DOHH2 (cell line): ENCODE measurements around the gene DDX4.

ENCODE experiments used
- H3F3A ChIP-seq: fragments of 200-600 bp; sonication (generic), shearing (Covaris generic); 2 replicates; pipeline ENCODE4 v1.6.0; 2016; ENCODE audit warnings: antibody characterized with exemption, mild to moderate bottlenecking; ENCODE audit not compliant: control insufficient read depth, insufficient read depth
- H3K27ac ChIP-seq: fragments of 200-600 bp; sonication (generic); 2 replicates; pipeline ENCODE4 v1.5.1; 2014; ENCODE audit warnings: low read depth, mild to moderate bottlenecking, low read length, moderate library complexity
- H3K27me3 ChIP-seq: fragments of 200-600 bp; sonication (generic); 2 replicates; pipeline ENCODE4 v1.6.1; 2014; ENCODE audit warnings: mild to moderate bottlenecking, low read length, mixed read lengths; ENCODE audit not compliant: control insufficient read depth
- H3K36me3 ChIP-seq: fragments of 200-600 bp; sonication (generic); 2 replicates; pipeline ENCODE4 v1.6.1; 2014; ENCODE audit warnings: mild to moderate bottlenecking, low read length, moderate library complexity, mixed read lengths; ENCODE audit not compliant: control insufficient read depth
- H3K4me1 ChIP-seq: fragments of 200-600 bp; sonication (generic); 2 replicates; pipeline ENCODE4 v1.6.1; 2014; ENCODE audit warnings: mild to moderate bottlenecking, low read length, mixed read lengths; ENCODE audit not compliant: control insufficient read depth
- H3K4me2 ChIP-seq: fragments of 200-600 bp; sonication (generic); 2 replicates; pipeline ENCODE4 v1.6.0; 2014; ENCODE audit warnings: mild to moderate bottlenecking, low read length, moderate library complexity
- H3K4me3 ChIP-seq: fragments of 200-600 bp; sonication (generic); 2 replicates; pipeline ENCODE4 v1.5.1; 2014; ENCODE audit warnings: mild to moderate bottlenecking, low read length, mixed read lengths
- H3K79me2 ChIP-seq: fragments of 200-600 bp; sonication (generic); 2 replicates; pipeline ENCODE4 v1.6.1; 2014; ENCODE audit warnings: mild to moderate bottlenecking, low read length, mixed read lengths; ENCODE audit not compliant: control insufficient read depth
- H3K9me2 ChIP-seq: fragments of 200-600 bp; sonication (generic); replicated peaks from 2 replicates; pipeline ENCODE4 v1.6.1; 2014; ENCODE audit warnings: mild to moderate bottlenecking, low read length, mixed read lengths; ENCODE audit not compliant: control insufficient read depth
- H3K9me3 ChIP-seq: fragments of 200-600 bp; sonication (generic); 2 replicates; pipeline ENCODE4 v1.6.1; 2014; ENCODE audit warnings: antibody characterized with exemption, low read length, mixed read lengths; ENCODE audit not compliant: control insufficient read depth, insufficient read depth
- H4K20me1 ChIP-seq: fragments of 200-600 bp; sonication (generic); 2 replicates; pipeline ENCODE4 v1.6.0; 2014; ENCODE audit warnings: low read depth, mild to moderate bottlenecking, antibody characterized with exemption, low read length, moderate library complexity; ENCODE audit not compliant: control insufficient read depth, insufficient read depth
- CTCF ChIP-seq: fragments of 200-600 bp; sonication (generic); IDR thresholded peaks from one replicate; pipeline ENCODE4 v1.5.1; 2014; ENCODE audit warnings: antibody characterized with exemption, mild to moderate bottlenecking, low read depth, low read length; ENCODE audit not compliant: poor library complexity, severe bottlenecking
- EZH2phosphoT487 ChIP-seq: fragments of 200-600 bp; sonication (generic); IDR thresholded peaks from 2 replicates; pipeline ENCODE4 v1.6.1; 2017; ENCODE audit warnings: borderline replicate concordance, mild to moderate bottlenecking, antibody characterized with exemption, low read length, moderate library complexity, mixed read lengths

Gene DDX4

DNA sequence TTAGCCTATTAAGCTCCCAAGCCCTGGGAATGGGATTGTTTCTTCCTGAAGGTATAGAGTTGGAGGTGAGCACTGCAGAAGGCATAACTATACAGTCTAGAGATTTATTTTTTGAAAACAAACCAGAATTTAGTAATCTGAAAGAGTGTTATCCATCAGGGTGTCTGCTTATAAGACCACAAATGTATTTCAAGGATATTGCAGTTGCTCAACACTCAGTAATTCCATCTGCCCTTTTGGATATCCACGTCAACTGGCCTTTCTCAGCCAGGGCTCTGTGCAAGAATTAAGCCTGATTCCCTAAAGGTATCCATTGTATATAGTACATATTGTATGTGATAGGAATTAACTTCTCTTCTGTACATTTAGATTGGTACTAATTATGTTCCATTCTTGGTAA, 98.3 kb downstream of the DDX4 start:
- H3K27me3 ChIP-seq: no peaks in the 10 kb centered on the region
- H3K4me3 ChIP-seq: no peak overlapping the region
- no peaks in the 10 kb centered on the region for H3K4me1 ChIP-seq
- H3K36me3 ChIP-seq: no peaks in the 10 kb centered on the region
- TF ChIP-seq CTCF (no peak), EZH2phosphoT487 (no peak)
- no peaks in the 10 kb centered on the region for H3K79me2 ChIP-seq
- H3K9me2 ChIP-seq: no peaks in the 10 kb centered on the region
- H3K9me3 ChIP-seq: no peaks in the 10 kb centered on the region
- H3K27ac ChIP-seq: no peak overlapping the region
- no peaks in the 10 kb centered on the region for H4K20me1 ChIP-seq
- H3K4me2 ChIP-seq: no peak overlapping the region
- H3F3A ChIP-seq: no peaks in the 10 kb centered on the region

GRCh38 chr5:55841976-55842375, 104.1 kb downstream of the DDX4 start:
- Histone ChIP-seq H3K9me2 (no peaks in the 10 kb centered on the region), H4K20me1 (no peaks in the 10 kb centered on the region)
- no peak for TF ChIP-seq EZH2phosphoT487
- no peak for TF ChIP-seq CTCF

DNA sequence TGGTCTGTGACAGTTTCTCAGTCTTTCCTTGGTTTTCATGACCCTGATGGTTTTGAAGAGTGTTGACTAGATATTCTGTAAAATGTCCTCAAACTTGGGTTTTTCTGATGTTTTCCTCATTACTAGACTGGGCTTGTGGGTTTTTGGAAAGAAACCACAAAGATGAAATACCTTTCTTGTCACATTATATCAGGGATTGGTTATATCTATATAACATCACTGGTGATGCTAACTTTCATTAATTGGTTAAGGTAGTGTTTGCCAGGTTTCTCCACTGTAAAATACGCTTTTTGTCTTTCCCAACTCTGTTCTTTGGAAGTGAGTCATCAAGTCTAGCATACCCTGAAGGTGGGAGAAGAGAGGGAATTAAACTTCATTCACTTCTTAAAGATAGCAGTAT, 110.0 kb downstream of the DDX4 start:
- no peaks in the 10 kb centered on the region for H3K36me3 ChIP-seq
- H3K27ac ChIP-seq: no peak overlapping the region
- no peak for TF ChIP-seq EZH2phosphoT487
- no peak for TF ChIP-seq CTCF
- no peaks in the 10 kb centered on the region for H3K27me3 ChIP-seq
- no peak overlapping the region for H3K4me2 ChIP-seq
- no peaks in the 10 kb centered on the region for H3K9me2 ChIP-seq
- no peak overlapping the region for H3K4me3 ChIP-seq
- H3K9me3 ChIP-seq: no peaks in the 10 kb centered on the region
- no peaks in the 10 kb centered on the region for H3K4me1 ChIP-seq
- H3F3A ChIP-seq: no peaks in the 10 kb centered on the region
- H3K79me2 ChIP-seq: no peaks in the 10 kb centered on the region
- no peaks in the 10 kb centered on the region for H4K20me1 ChIP-seq

More at GRCh38 chr5:55841976-55842375, 104.1 kb downstream of the DDX4 start:
- no peak overlapping the region for H3K4me2 ChIP-seq
- no peaks in the 10 kb centered on the region for H3K79me2 ChIP-seq
- no peaks in the 10 kb centered on the region for H3F3A ChIP-seq
- no peaks in the 10 kb centered on the region for H3K9me3 ChIP-seq
- H3K27me3 ChIP-seq: no peaks in the 10 kb centered on the region
- H3K27ac ChIP-seq: no peak overlapping the region
- no peaks in the 10 kb centered on the region for H3K4me1 ChIP-seq
- no peaks in the 10 kb centered on the region for H3K36me3 ChIP-seq
- no peak overlapping the region for H3K4me3 ChIP-seq

GRCh38 chr5:55848783-55849182, 110.9 kb downstream of the DDX4 start:
- Histone ChIP-seq H3K4me1 (peaks cover 3% of the 10 kb centered on the region; the same call in 1 of the 2 replicates), H3K36me3 (no peaks in the 10 kb centered on the region), H3K9me3 (no peaks in the 10 kb centered on the region), H3K4me2 (no peak overlapping the region), H3F3A (no peaks in the 10 kb centered on the region), H3K27ac (no peak overlapping the region), H4K20me1 (no peaks in the 10 kb centered on the region), H3K4me3 (no peak overlapping the region), H3K79me2 (no peaks in the 10 kb centered on the region), H3K9me2 (no peaks in the 10 kb centered on the region), H3K27me3 (no peaks in the 10 kb centered on the region)
- TF ChIP-seq EZH2phosphoT487: no peak
- no peak for TF ChIP-seq CTCF
